ENCODE measurements around the gene ABI3.

The ABI3 gene

GRCh38 chr17:49198211-49198610 lies 12.3 kb upstream of the ABI3 start:
- no peak for DNase-seq

DNA sequence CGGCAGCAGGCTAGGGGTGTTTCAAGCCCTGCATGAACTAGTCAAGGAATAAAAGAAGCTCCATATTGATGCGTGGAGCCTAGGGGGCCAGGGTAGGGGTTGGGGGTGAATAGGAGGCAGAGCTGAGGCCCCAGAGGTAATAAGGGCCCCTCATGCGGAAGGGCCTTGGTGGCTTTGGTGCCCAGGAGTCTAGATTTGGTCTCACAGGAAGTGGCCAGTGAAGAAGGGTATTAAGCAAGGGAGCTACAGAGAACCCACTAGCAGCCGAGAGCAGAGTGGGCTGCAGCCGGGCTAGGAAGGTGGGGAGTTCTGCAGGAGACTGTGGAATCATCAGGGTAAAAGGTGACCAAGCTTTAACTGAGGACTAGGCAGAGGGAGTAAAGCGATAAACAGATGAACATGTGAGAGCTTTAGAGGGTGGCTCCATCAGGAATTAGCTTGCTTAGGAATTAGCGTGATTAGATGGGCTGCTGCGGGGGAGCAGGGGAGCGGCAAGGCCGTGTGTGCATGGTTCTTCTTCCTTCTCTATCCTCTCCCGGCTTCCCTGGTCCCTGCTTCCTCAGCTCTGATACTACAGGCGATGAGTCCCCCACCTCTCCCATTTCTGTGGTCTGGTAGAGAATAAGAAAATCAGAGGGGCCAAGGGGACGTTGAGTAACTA lies 10.0 kb upstream of the ABI3 start:
- DNase-seq = no peak

- DNase-seq = no peak
Measured at GRCh38 chr17:49201481-49201927, 9.0 kb upstream of the ABI3 start.

- DNase-seq = no peak
Measured at GRCh38 chr17:49203796-49204195, 6.7 kb upstream of the ABI3 start.

DNA sequence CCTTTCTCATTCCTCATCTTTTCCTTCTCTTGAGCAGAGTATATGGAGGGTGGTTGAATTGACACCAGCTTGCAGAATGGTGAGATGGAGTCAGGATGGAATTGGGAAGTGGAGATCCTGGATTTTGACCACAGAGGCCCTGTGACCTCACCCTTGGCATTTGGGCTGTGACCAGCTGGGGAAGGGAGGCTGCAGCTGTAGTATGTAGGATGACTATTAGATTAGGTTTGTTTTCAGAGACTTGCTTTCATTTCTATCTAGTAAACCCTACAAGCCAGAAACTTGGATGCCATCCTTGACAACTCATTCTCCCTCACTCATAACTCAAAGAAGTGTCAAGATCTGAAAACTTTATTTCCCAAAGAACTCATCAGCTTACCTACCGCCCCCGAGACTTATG lies 6.0 kb upstream of the ABI3 start:
- no peak for DNase-seq

- DNase-seq = no peak
Measured at GRCh38 chr17:49209061-49209571, 1.4 kb upstream of the ABI3 start.

- no peak for DNase-seq
Measured at GRCh38 chr17:49213399-49213798, 2.9 kb downstream of the ABI3 start.

DNA sequence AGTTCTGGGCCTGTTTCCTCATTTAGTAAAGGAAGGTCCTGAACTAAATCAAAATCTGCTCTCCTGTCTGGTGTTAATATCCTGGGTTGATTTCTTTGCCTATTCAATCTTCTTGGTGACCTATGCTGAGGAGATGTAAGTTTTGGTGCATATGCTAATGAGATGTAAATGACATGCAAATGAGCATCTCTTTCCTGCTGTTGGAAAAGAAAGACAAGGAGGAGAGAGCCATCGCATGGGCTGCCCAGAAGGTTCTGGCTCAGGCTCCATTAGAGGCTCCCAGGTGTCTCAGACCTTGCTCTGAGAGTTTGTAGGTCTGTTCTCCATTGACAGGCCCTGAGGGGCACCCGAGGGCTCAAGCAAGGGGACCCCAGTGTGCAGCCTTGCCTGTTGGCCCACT lies 3.3 kb downstream of the ABI3 start:
- no peak for DNase-seq

GRCh38 chr17:49214676-49215360 lies 4.3 kb downstream of the ABI3 start:
- DNase-seq = no peak

GRCh38 chr17:49216482-49216881 lies 6.0 kb downstream of the ABI3 start:
- no peak for DNase-seq

- no peak for DNase-seq
Measured at GRCh38 chr17:49216953-49217650, 6.6 kb downstream of the ABI3 start.

- DNase-seq = no peak
Measured at GRCh38 chr17:49217651-49218413, 7.3 kb downstream of the ABI3 start.

GRCh38 chr17:49218941-49219913 lies 8.7 kb downstream of the ABI3 start:
- DNase-seq = no peak

GRCh38 chr17:49219987-49220386 lies 9.5 kb downstream of the ABI3 start:
- no peak for DNase-seq

DNA sequence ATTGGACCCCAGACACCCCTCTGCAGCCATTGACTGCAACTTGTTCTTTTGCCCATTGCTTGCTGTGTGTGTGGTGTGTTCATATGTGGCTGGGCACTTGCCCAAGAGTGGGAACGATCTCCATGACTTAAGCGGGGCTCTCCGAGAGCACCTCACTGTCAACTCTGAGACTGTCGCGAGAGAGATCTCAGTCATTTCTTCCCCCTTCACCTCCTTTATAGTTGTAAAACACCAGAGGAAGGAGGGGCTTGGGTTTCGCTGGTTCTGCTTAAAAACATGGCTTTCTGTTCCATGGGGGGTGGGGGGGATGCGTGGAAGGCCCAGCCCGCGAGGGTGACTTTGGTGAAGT lies 12.6 kb downstream of the ABI3 start:
- no peak for DNase-seq

DNA sequence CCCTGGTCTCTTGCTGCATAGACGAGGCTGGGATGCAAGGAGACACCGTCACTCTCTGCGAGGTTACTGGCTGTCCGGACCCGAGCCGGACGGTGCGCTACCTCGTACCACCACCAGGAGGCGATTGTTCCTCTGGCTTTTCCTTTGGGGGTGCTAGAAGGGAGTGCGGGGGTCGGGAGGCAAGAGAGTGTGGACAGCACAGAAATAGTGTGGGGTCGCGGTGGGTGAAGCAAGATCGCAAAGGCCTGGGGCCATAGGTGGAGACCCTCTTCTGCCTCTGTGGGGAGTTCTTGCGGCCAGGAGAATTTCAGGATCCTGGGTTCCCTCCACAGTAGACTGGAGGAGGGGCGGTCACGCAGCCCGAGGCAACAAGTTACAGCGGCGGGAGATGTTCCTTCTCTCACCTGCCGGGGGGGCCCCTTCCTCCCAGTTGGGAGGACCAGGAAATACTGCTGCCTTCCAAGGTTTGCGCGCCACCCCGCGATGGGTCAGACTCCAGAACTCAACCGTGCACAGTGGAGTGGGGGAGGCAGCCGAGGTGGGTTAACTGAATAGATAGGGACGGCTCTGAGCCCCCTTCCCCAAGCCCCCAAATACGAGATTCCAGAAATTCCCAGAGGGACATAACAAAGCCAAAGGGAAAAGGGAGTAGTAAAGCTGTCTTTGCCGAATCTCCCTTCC lies 13.2 kb downstream of the ABI3 start:
- peak; percentile 90 for DNase-seq

GRCh38 chr17:49224198-49224996 lies 13.9 kb downstream of the ABI3 start:
- DNase-seq = no peak

- DNase-seq = no peak
Measured at GRCh38 chr17:49224997-49225337, 14.5 kb downstream of the ABI3 start.

GRCh38 chr17:49225554-49226236 lies 15.2 kb downstream of the ABI3 start:
- no peak for DNase-seq

All from 8988T (cell line).